Lung (tissue), 12 donors: ENCODE results near the gene HNRNPR. TPM values are rescaled to one million over a fixed set of nuclear protein-coding genes. Genes with fewer than 3 reads are reported as not detected.

Experiments used
- ATAC-seq: fragments of 200-7000 bp; cut with Tn5 transposase; one replicate; pipeline ENCODE4 v1.9.1; 2020; ENCODE audit warnings: moderate number of reproducible peaks; ENCODE audit not compliant: insufficient read depth, low FRiP score
- DNase-seq, 3 donors: peaks; one replicate each; pipeline ENCODE4 v3.0.0-alpha.2; 2013 to 2017
- H3K27ac ChIP-seq, 2 donors: one replicate each; pipeline ENCODE4 v1.5.1; 2013; ENCODE audit warnings: mild to moderate bottlenecking in 2 of 2, moderate library complexity in 2 of 2, control low read depth in 1 of 2, inconsistent platforms in 1 of 2, low read depth in 1 of 2, low read length in 1 of 2
- H3K27me3 ChIP-seq, 3 donors: one replicate each; pipeline ENCODE4 v1.5.1; 2013; ENCODE audit warnings: low read length in 2 of 3; ENCODE audit not compliant: control insufficient read depth in 3 of 3, insufficient read depth in 3 of 3
- H3K36me3 ChIP-seq, 4 donors: one replicate each; pipeline ENCODE4 v1.5.1; 2013; ENCODE audit warnings: low read length in 4 of 4, mild to moderate bottlenecking in 1 of 4, moderate library complexity in 1 of 4; ENCODE audit not compliant: control insufficient read depth in 4 of 4, insufficient read depth in 4 of 4
- H3K4me1 ChIP-seq, 5 donors: one replicate each; pipeline ENCODE4 v1.5.1; 2013; ENCODE audit warnings: low read length in 5 of 5, mild to moderate bottlenecking in 2 of 5, moderate library complexity in 1 of 5; ENCODE audit not compliant: control insufficient read depth in 5 of 5, insufficient read depth in 5 of 5
- H3K4me3 ChIP-seq: one replicate; pipeline ENCODE4 v1.5.1; 2013; ENCODE audit warnings: mild to moderate bottlenecking, control low read depth, moderate library complexity
- H3K9ac ChIP-seq, 2 donors: one replicate each; pipeline ENCODE4 v1.5.1; 2013; ENCODE audit warnings: low read length in 2 of 2, control low read depth in 1 of 2; ENCODE audit not compliant: insufficient read depth in 1 of 2
- H3K9me3 ChIP-seq, 4 donors: one replicate each; pipeline ENCODE4 v1.5.1; 2013; ENCODE audit warnings: low read length in 3 of 4, mild to moderate bottlenecking in 1 of 4, moderate library complexity in 1 of 4; ENCODE audit not compliant: control insufficient read depth in 4 of 4, insufficient read depth in 3 of 4
- CTCF ChIP-seq: IDR thresholded peaks from 2 replicates; pipeline ENCODE4 v1.5.1; 2012; ENCODE audit warnings: mild to moderate bottlenecking; ENCODE audit errors: control extremely low read depth, extremely low read depth
- WGBS, 2 donors: extraction: QIAGEN DNeasy Blood & Tissue Kit; methylation state at CpG; one replicate each; pipeline ENCODE4 v1.1.7; 2013; 5-methylcytosine and 5-hydroxymethylcytosine counted together
- polyA plus RNA-seq, 2 donors: library from polyadenylated mRNA; stranded (reverse); fragments of 200-250 nt; gene quantifications; one replicate each; pipeline ENCODE4 v1.2.1, GENCODE V29; 2013
- total RNA-seq, 2 donors: library from RNA; depleted of rRNA in 1 of 2; stranded (reverse); fragments of >200 nt in 1 of 2; gene quantifications; one replicate each; pipeline ENCODE4 v1.2.1, GENCODE V29; 2014 to 2021
- donor health status: control.
- donor health status: control.
- donor health status: Bipolar disorder and iron deficiency.
- donor health status: healthy.
- donor health status: DM: yes; HTN: yes; CAD: no.

HNRNPR gene
- total and polyA plus RNA-seq, 4 donors = 54.2 to 147 (median 94.9) TPM

- Histone ChIP-seq H3K27me3 (no peaks in the 10 kb centered on the region), H3K27ac (no peak overlapping the region), H3K4me3 (no peak overlapping the region), H3K9ac (no peak overlapping the region), H3K4me1 (no peaks in the 10 kb centered on the region), H3K36me3 (peaks cover under 1 to 4% (median 2%) of the 10 kb centered on the region in 4 donors), H3K9me3 (no peaks in the 10 kb centered on the region)
- no peak for TF ChIP-seq CTCF
- WGBS, 2 donors = 92 to 94% methylated on average over 2 of the region's 2 CpGs
- ATAC-seq = no peak
- no peak for DNase-seq
Observed at GRCh38 chr1:23276531-23276930, 67.6 kb downstream of the HNRNPR start.

DNA sequence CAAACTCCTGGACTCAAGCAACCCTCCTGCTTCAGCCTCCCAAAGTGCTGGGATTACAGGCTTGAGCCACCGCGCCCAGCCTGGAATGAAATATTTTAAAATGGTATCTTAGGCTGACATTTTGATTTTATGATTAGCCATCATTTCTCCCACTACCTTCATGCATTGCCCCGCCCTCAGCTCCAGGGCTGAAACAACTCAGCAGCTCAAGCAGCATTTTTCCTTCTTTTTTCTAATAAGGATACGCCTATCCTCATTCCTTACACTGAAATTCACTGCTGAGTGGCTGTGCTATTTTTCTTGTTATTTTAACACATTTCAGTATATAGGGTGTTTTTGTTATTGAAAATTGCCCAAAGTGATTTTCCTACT, 70.0 kb downstream of the HNRNPR start:
- no peaks in the 10 kb centered on the region for H3K36me3 ChIP-seq
- no peak for TF ChIP-seq CTCF
- 89 to 97% methylated on average over 4 of the region's 4 CpGs for WGBS, 2 donors
- no peak overlapping the region for H3K27ac ChIP-seq
- no peak overlapping the region for H3K4me3 ChIP-seq
- no peak for ATAC-seq
- no peak for DNase-seq
- H3K4me1 ChIP-seq = no peaks in the 10 kb centered on the region
- no peaks in the 10 kb centered on the region for H3K9me3 ChIP-seq
- no peaks in the 10 kb centered on the region for H3K27me3 ChIP-seq
- no peak overlapping the region for H3K9ac ChIP-seq

DNA sequence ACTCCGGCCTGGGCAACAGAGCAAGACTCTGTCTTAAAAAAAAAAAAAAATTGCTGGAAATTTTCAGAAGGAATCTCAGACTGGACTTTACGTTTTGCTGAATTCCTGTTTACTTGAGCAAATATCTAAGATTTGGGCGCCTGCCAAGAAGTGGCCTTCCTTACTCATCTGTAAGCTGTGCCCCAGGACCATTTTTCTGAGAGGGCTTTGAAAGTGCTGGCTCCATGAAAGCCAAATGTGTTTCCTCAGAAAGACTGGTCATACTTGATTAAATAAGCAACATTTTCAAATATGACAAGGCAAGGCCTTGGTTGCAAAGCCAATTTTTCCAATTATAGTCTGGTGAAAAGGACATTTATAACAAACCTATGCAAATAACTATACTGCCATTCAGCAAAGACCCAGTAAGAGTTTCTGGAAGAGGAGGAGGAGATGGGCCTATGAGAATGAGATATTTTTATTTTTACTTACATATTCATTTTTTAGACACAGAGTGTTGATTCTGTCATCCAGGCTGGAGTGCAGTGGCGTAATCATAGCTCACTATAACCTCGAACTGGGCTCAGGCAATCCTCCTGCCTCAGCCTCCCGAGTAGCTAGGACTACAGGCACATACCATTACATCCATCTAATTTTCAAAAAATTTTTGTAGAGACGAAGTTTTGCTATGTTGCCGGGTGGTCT, 70.5 kb downstream of the HNRNPR start:
- H3K4me3 ChIP-seq = no peak overlapping the region
- H3K27ac ChIP-seq = no peak overlapping the region
- TF ChIP-seq CTCF = no peak
- no peaks in the 10 kb centered on the region for H3K36me3 ChIP-seq
- DNase-seq (peak; percentile 23 to 59 (median 42)), ATAC-seq (no peak)
- no peaks in the 10 kb centered on the region for H3K4me1 ChIP-seq
- H3K9me3 ChIP-seq = no peaks in the 10 kb centered on the region
- H3K9ac ChIP-seq = no peak overlapping the region
- H3K27me3 ChIP-seq = no peaks in the 10 kb centered on the region
- 76 to 84% methylated on average over 8 of the region's 8 CpGs for WGBS, 2 donors
